SK-N-MC (cell line): ENCODE measurements around the gene MACF1.
"Not testable (repeated sequence)": the region's sequence is repeated elsewhere in the genome, so short reads cannot be mapped to it uniquely, and the experiment has no call there.

Experiments
- DNase-seq: peaks from one replicate; pipeline ENCODE4 v3.0.0-alpha.2; 2011; ENCODE audit warnings: low read depth, low spot score
- H3K27ac ChIP-seq: fragments of 200-600 bp; sonication (generic); 2 replicates; pipeline ENCODE4 v1.5.1; 2016; ENCODE audit warnings: mixed run types
- H3K36me3 ChIP-seq: fragments of 200-600 bp; sonication (generic); 2 replicates; pipeline ENCODE4 v1.6.1; 2017; ENCODE audit warnings: antibody characterized with exemption, low read length, mixed read lengths; ENCODE audit not compliant: insufficient read depth
- H3K4me3 ChIP-seq: fragments of 200-600 bp; sonication (generic); 2 replicates; pipeline ENCODE4 v1.5.1; 2016
- H3K9ac ChIP-seq: fragments of 200-600 bp; sonication (generic); 2 replicates; pipeline ENCODE4 v1.8.0; 2017; ENCODE audit warnings: mixed run types, mixed read lengths; ENCODE audit not compliant: insufficient read length
- H3K9me3 ChIP-seq: fragments of 200-600 bp; sonication (generic); 2 replicates; pipeline ENCODE4 v1.6.1; 2017; ENCODE audit warnings: low read depth, mild to moderate bottlenecking, antibody characterized with exemption, low read length, moderate library complexity, mixed read lengths
- EZH2 ChIP-seq: fragments of 200-600 bp; sonication (generic); IDR thresholded peaks from one replicate; pipeline ENCODE4 v1.6.1; 2017; ENCODE audit warnings: antibody characterized with exemption
- FOXP2 ChIP-seq: optimal IDR thresholded peaks from 2 replicates; pipeline ENCODE3; 2011; ENCODE audit warnings: mild to moderate bottlenecking, moderate library complexity; ENCODE audit not compliant: insufficient read depth; ENCODE audit errors: extremely low read length, control extremely low read depth
- POLR2AphosphoS5 ChIP-seq: IDR thresholded peaks from 2 replicates; pipeline ENCODE4 v1.6.1; 2012; ENCODE audit warnings: mild to moderate bottlenecking, low read depth, low read length, borderline replicate concordance

Gene MACF1

DNA sequence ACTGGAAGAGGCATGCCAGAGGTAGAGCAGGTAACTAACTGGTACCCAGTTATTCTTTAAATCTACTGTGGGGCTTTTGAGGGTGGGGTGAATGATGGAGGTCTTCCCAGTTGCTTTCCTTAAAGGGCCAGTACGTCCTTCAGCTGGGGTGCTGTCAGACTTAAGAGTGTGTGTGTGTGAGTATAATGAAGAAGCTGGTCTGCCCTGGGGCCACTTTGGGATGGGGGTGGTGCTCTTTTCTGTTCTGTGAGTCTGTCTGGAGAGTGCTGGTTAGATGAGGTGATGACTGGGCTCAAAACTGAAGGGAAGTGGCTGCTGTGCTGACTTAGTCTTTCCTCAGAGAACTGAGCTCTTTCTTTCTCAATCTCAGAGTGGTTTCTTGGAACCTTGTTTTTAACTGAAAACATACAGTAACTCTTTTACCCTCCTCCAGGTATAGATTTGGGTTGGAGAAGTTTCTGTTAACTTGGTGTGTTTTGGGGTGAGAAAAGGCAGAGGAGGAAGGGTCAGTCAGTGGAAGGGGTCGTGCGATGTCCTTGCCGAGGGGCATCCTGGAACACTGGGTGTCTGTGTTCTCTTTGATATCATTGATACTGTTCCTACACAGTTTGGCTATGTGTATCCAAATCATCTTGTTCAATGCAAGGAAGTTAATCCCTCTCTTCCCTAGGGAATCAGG is 746 bp downstream of the MACF1 start:
- Histone ChIP-seq H3K36me3 (no peaks in the 10 kb centered on the region), H3K9me3 (no peaks in the 10 kb centered on the region), H3K4me3 (no peak overlapping the region), H3K9ac (no peak overlapping the region), H3K27ac (no peak overlapping the region)
- DNase-seq = no peak
- no peak for TF ChIP-seq EZH2
- no peak for TF ChIP-seq FOXP2
- no peak for TF ChIP-seq POLR2AphosphoS5

- no peak for DNase-seq
- no peaks in the 10 kb centered on the region for H3K36me3 ChIP-seq
- H3K27ac ChIP-seq = no peak overlapping the region
- no peak overlapping the region for H3K4me3 ChIP-seq
- no peak overlapping the region for H3K9ac ChIP-seq
- TF ChIP-seq FOXP2 (no peak), EZH2 (no peak), POLR2AphosphoS5 (no peak)
- H3K9me3 ChIP-seq = no peaks in the 10 kb centered on the region
These were observed 1.4 kb downstream of the MACF1 start for GRCh38 chr1:39205781-39206464.

DNA sequence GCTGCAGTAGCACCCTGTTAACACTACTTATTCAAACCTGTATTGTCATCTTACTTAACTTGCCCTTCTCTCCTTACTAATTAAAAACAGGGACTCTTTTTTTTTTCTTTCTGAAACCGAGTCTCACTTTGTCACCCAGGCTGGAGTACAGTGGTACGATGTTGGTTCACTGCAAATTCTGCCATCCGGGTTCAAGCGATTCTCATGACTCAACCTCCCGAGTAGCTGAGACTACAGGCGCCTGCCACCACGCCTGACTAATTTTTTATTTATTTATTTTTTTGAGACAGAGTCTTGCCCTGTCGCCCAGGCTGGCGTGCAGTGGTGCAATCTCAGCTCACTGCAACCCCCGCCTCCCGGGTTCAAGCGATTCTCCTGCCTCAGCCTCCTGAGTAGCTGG is 3.9 kb downstream of the MACF1 start:
- H3K9ac ChIP-seq, H3K36me3 ChIP-seq, DNase-seq, H3K27ac ChIP-seq, H3K4me3 ChIP-seq, H3K9me3 ChIP-seq: not testable (repeated sequence)

DNA sequence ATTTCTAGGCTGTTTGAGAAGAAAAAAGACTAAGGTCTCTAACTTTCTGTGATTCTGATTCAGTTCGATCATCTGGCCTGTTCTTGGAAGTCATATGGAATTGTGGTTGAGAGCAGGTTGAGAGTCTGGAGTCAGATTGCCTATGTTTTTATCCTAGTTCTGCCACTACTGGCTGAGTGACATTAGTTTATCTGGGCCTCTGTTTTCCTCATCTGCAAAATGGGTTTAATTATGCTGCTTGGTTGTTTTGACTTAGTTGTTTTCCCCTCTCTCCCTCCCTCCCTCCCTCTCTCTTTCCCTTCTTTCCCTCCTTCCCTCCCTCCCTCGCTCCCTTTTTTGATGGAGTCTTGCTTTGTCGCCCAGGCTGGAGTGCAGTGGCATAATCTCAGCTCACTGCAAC is 6.2 kb downstream of the MACF1 start:
- Histone ChIP-seq H3K9me3 (no peaks in the 10 kb centered on the region), H3K4me3 (no peak overlapping the region), H3K27ac (no peak overlapping the region), H3K9ac (no peak overlapping the region), H3K36me3 (no peaks in the 10 kb centered on the region)
- no peak for TF ChIP-seq EZH2
- no peak for DNase-seq

- TF ChIP-seq FOXP2 (no peak), POLR2AphosphoS5 (no peak), EZH2 (no peak)
- DNase-seq = no peak
- H3K27ac ChIP-seq = no peak overlapping the region
- no peaks in the 10 kb centered on the region for H3K9me3 ChIP-seq
- H3K4me3 ChIP-seq = no peak overlapping the region
- no peaks in the 10 kb centered on the region for H3K36me3 ChIP-seq
- H3K9ac ChIP-seq = no peak overlapping the region
These were observed 8.0 kb downstream of the MACF1 start for GRCh38 chr1:39212499-39212898.

- no peak for DNase-seq
- no peak for TF ChIP-seq POLR2AphosphoS5
- no peak for TF ChIP-seq EZH2
- TF ChIP-seq FOXP2 = no peak
- no peaks in the 10 kb centered on the region for H3K9me3 ChIP-seq
- no peaks in the 10 kb centered on the region for H3K36me3 ChIP-seq
- H3K27ac ChIP-seq = no peak overlapping the region
- no peak overlapping the region for H3K4me3 ChIP-seq
- no peak overlapping the region for H3K9ac ChIP-seq
These were observed 9.1 kb downstream of the MACF1 start for GRCh38 chr1:39213511-39214002.

DNA sequence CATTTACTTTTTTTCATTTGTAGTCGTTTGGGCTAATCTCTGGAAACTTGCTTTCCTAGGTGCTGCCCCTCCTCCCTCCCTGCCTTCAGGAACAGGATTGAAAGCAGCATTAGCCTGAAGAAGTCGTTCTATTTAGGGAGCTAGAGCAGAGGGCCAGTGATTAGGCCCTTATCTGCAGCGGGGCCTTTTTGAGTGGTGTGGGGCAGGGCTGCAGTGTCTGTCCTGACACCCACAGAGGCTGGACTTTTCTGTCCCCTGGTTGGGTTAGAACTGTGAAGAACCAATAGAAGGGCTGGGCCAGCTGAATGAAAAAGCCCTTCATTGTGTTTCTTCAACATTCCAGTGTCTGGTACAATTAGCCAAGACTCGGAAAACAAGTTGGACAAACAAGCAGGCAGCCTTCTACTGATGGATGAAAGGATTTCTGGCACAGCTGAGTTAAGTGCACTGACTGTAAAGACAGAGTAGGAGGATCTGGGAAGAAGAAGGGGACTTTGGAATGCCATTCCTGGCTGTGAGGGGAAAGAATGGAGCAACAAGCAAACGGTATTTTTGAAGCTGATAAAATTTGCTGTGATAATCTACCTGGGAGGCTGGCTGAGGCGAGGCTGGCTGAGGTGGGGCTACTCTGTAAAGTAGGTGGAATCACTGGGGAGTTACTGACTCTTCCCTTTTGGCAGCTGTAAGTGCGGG is 9.7 kb downstream of the MACF1 start:
- Histone ChIP-seq H3K36me3 (no peaks in the 10 kb centered on the region), H3K9ac (no peak overlapping the region), H3K4me3 (no peak overlapping the region), H3K9me3 (no peaks in the 10 kb centered on the region), H3K27ac (no peak overlapping the region)
- TF ChIP-seq EZH2 (no peak), POLR2AphosphoS5 (no peak), FOXP2 (no peak)
- no peak for DNase-seq

DNA sequence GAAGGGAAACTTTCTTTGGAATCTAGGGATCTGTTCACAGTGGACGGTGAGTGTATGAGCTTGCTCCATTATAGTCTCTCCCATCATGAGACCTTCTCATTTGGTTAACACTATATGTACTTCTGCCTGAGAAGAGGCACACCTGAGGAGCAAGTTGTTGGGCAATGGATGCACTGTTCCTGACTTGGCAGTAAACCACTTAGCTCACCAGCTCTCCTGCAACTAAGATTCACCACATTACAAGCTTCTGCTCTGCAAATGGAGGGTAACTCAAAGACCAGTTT is 10.2 kb downstream of the MACF1 start:
- H3K9ac ChIP-seq = no peak overlapping the region
- no peak overlapping the region for H3K4me3 ChIP-seq

More for the DNA sequence above, 10.2 kb downstream of the MACF1 start:
- Histone ChIP-seq H3K36me3 (no peaks in the 10 kb centered on the region), H3K9me3 (no peaks in the 10 kb centered on the region), H3K27ac (no peak overlapping the region)
- no peak for TF ChIP-seq EZH2
- TF ChIP-seq FOXP2 = no peak
- no peak for TF ChIP-seq POLR2AphosphoS5
- DNase-seq = no peak
